ENCODE data around the gene AK4.

DNA sequence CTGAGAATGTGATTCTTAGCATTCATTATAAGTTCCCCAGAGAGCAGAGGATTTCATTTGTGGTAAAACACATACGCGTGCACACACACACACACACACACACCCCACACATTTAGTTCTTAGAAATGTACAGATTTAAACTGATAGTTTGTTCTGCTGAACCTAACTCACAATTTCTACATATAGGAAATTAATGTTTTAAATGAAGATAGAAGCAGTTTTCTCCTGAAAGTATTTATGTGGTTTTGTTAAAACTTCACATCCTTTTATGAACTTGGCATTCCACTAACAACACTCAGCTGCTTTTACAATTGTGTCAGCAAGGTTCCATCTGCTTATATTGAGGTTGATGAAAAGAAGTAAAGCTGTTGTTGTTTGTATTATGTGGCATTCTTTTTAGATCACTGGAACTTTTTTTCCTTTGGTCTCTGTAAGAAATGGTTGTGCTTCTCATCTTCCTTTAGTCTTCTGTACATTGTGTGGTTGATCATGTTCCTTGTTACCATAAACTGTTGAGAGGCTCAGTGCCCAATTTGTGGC is 41.6 kb downstream of the AK4 start:
- TF ChIP-seq CTCF (IDR thresholded peaks at IDR 0.05 in 4 of 5, conservative IDR thresholded peaks at IDR 0.05 in 1 of 5) (no peak), POLR2A (IDR thresholded peaks at IDR 0.05) (no peak)
